Mammary epithelial cell (primary cell): Measurements from ENCODE around the gene SFPQ.

Experiments
- CTCF ChIP-seq, 2 donors: IDR thresholded peaks in 1 of 2; conservative IDR thresholded peaks in 1 of 2; 2 replicates each; pipeline ENCODE4 v1.5.1; 2011 to 2012; ENCODE audit warnings: inconsistent platforms in 2 of 2, low read length in 2 of 2, mild to moderate bottlenecking in 2 of 2, control low read depth in 1 of 2, low read depth in 1 of 2; ENCODE audit not compliant: insufficient read depth in 1 of 2; ENCODE audit errors: extremely low read depth in 1 of 2
- EZH2 ChIP-seq: IDR thresholded peaks from 2 replicates; pipeline ENCODE4 v1.6.1; 2012; ENCODE audit warnings: low read length, inconsistent platforms, borderline replicate concordance

- no peak for TF ChIP-seq CTCF (conservative IDR thresholded peaks at IDR 0.05 in 1 of 2, IDR thresholded peaks at IDR 0.05 in 1 of 2; ENCODE audit: extremely low read depth in 1 of 2, insufficient read depth in 1 of 2, low read depth in 1 of 2, low read length in 2 of 2)
- TF ChIP-seq EZH2 = no peak
Measured at GRCh38 chr1:35192056-35192852, 691 bp downstream of the SFPQ start.
